NCI-H524 (cell line): ENCODE data around the gene CHPF.
A peak's percentile ranks its signal among the peaks of the same experiment; 100 is the strongest.

Experiments
- DNase-seq, 2 experiments: peaks; one replicate each; lab custom pipeline; 2025; lab: John Stamatoyannopoulos, UW

The CHPF gene

DNA sequence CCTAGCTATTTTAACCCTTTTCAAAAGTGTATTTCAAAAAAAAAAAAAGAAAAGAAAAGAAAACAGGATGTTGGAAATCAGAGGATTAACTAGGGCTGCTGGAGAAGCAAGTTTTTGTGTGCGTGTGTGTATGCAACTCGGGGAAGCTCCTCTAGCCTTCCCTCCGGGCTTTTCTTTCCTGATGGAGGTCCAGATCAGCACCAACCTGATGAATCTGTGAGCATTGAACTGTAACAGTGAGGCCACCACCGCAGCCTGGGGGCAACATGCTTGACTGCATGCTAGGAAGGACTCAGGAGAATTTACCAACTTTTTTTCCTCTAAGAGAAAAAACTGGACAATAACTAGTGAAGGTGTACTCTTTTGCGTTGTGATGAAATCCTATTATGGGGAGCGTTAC is 25.4 kb upstream of the CHPF start:
- no peak for DNase-seq

- no peak for DNase-seq
Measured at GRCh38 chr2:219567791-219568361, 24.3 kb upstream of the CHPF start.

DNA sequence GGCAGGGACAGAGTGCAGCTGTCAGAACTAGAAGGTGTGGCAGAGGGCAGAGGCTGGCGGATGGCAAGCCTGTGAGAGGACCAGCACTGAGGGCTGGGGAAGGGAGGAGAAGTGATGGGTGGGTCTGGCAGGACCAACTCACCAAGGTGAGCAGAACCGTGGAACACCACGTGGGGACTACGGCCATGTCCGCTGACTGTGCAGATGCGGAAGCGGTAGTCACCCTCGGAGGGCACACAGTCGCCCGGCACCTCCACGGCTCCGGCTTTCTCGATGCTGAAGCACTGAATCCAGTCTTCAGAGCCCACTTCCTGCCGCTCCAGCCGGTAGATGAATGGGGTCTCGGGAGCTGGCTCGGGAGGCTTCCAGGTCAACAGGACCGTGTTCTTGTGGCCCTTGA is 23.5 kb upstream of the CHPF start:
- DNase-seq = no peak

DNA sequence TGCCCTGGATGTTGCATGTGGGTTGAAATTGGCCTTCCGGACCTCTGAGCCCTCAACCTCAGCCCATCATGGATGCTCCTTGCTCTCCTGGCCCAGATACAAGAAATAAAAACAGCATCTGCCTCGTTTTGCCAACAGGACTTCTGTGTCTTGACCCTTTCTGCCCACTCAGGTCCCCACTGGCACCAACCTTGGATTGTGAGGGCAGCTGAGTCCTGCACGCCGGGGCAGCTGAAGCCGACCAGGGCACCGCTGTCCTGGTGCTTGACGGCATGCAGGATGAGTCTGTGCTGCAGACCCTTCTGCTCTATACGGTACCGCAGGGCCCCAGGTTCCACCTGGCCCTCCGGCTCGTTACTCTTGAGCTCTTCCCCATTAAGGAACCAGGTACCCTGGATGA is 23.0 kb upstream of the CHPF start:
- DNase-seq = no peak

DNA sequence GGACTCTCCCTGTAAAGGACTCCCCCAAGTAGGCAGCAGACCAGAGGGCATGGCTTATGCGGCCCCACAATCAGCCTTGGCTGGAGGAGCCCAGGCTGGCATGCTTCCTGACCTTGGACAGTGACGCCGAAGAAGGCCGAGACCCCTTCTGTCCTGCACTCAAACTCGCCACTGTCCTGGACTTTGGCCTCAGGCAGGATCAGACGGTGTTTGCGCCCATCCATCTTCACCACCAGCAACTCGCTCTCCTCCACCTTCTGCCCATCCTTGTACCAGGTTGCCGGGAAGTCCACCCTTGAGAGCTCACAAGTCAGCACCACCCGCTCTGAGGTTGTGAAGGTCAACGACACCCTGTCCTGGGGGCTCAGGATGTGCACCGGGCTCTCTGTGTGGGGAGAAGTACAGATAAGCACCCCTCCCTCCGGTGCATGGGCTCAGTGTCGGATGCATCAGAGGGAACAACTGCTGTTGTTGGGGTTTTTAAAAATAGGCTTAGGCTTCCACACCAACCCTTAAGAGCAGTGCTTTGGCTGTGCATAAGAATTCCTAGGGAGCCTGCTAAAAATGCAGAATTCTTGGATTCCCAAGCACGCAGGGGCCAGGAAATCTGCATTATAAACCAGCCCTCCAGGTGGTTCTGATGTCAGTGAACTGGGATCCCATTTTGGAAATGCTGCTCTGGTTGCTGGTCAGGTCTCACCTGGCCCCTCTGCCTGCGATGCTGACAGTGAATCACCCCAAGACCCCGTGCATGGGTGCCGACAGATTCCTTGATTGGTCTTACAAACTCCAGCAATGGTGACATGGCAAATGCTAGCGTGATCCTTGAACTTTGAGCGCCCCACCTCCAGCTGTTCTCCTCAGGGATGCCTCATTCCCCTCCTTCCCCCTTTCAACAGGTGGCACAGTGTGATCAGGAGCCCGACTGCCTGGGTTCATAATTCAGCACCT is 21.8 kb upstream of the CHPF start:
- DNase-seq = no peak

DNA sequence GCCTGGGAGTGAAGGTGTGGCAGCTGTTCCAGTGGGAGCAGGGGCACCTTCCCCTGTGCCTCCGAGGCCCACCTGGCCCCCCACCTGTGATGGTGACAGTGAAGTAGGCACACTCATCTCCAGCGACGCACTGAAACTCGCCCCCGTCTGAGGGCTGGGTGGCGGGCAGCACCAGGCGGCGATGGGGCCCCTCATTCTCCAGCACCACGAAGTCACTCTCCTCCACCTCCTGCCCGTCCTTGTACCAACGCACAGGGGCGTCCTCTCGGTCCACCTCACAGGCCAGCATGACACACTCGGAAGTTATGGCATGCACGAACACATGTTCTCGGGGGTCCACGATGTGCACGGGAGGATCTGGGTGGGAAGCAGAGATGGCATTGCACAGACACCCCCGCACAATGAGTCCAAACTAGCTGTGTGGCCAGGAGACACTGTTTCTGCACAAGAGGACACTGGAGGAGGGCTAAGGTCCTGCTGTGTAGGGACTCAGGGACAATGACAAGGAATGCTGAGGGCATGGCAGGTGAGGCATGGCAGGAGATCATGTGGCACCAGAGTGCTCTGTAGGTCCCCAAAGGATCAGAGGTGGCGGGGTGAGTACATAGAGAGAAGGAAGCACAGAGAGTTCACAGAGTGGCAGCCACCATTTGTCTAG is 19.8 kb upstream of the CHPF start:
- DNase-seq = no peak

- DNase-seq = no peak
Measured at GRCh38 chr2:219562049-219563020, 18.7 kb upstream of the CHPF start.

DNA sequence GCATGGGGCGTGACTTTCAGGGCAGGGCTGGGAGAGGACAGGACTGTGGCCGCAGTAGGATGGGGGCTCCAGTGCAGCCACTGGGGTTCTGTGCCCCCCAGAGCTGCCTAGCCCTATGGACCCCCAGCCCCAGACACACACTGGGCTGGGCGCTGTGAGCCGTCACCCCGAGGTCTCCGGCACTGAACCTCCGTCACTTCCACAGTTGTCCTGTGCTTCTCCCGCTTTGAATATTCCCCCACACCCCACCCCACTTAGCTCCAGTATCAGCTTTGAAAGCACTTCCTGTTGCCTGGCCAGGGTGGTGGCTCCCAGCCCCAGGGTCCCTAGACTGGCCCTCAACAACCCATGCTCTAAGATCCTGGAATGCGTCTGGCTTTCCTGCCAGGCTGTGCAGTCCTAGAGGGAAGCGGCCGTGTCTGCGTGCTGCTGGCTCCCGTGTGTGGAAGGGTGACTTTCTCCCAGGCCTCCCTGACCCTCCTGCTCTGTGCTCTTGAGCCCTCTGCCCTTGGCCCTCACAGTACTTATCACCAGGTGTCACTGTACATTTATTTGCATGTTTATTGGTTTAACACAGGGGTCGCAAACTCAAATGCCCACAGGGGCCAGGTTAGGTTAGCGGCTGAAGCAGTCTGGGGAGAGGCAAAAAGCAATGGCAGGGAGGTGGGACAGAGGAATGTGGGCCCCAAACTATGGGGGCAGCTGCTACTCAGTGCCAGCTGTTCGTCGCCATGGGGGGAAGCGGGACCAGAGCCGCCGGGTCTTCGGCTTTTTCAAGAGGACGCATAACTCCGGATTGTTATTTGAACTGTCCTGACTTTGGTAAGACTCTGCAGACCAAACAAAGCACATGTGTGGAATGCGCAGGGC is 17.8 kb upstream of the CHPF start:
- no peak for DNase-seq

DNA sequence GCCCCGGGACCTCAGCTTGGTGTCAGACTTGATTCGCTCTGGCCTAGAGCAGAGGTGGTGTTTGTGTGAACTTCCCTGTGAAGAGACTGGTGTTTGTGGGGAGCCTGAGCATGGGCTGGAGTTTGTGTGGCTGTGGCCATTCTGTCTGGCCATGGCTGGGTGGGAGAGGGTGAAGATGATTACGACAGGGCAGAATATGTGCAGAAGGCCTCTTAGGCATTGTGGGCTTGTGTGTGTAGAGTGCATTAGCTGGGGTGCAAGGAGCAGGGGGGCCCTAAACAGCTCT is 17.2 kb upstream of the CHPF start:
- DNase-seq = no peak

DNA sequence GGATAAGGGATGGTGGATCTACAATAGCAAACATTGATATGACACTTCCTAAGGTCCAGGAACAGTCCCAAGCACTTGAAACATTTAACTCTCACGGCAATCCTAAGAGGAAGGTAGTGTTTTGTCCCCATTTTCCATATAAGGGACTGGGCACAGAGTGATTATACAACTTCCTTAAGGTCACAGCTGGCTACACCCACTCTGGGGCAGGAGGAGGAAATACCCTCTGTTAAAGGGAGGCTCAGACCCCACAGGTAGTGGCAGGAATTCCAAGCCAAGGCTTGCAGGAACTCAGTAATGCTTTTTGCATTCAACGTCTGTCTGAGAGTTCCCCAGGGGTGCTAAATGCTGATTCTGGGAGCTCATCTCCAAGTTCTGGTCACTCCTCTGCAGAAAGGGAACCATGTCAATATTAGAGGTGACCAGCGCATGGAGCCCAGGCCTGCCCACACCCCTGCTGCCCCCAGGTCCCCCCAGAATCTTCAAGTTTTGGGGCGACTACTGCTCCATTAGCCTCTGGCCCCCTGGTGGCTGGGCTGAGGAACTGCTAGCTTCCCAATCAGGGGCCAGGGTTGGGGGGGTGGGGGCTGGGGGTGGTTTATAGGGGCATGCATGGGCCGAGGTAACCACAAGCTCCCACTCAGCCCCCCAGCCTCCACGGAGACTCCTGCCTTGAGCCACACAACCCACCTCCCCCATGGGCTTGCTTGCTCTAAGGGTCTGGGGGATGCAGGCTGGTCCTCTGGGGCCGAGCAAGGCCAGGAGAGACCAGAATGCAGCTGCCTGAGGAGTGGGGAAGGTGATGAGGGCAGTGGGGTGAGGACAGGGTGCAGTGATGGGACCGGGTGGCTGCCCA is 16.7 kb upstream of the CHPF start:
- DNase-seq = no peak

GRCh38 chr2:219559156-219559915 is 15.7 kb upstream of the CHPF start:
- no peak for DNase-seq

GRCh38 chr2:219557791-219558785 is 14.5 kb upstream of the CHPF start:
- DNase-seq = peak in 1 of 2 experiments; percentile 23

DNA sequence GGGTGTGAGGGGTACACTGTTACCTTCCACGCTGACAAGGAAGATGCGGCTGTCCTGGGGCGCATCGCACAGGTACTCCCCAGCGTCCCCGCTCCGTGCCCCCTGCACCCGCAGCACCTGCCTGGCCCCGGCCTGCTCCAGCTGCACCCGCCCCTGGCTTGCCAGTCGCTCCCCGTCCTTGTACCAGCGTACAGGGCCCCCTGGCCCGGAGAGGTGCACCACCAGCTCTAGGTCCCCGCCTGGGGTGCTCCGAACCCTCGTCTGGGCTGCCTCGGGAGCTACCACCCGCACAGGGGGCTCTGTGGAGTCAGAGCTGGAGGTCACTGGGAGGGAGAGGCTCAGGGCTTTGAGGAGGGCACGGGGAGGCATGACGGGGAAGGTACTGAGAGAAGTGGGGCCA is 13.7 kb upstream of the CHPF start:
- DNase-seq = no peak

DNA sequence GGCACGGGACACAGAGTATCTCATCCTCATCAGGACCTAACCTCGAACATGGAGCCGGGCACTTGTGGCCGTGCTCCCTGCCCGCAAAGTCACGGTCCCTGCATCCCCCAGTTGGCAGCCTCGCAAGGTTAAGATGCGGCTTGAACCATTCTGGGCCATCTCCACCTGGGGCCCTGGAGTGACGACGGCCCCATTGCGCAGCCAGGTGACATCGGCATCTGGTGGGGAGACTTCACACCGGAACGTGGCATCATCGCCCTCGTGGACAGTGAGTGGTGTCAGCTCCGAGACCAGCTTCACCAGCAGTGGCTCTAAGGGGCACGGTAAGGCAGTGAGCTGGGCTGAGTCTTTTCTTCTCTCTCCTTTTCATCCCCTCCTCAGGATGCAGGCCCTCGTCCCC is 12.8 kb upstream of the CHPF start:
- DNase-seq = no peak

DNA sequence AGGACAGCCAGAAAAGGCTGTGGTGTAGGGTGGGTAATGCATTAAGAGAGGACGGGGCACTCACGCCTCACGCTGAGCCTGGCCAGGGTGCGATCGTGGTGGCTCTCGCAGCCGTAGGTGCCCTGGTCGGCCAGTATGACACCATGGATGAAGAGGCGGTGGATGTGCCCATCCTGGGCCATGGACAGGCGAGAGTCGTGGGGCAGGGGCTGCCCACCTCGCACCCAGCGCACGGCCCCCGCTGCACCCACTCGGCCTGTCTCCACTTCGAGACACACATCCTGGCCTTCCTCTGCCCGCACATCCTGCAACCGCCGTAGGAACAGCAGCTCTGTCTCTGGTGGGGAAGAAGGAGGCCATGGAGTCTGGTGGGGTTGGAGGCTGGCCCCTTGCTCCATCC is 12.3 kb upstream of the CHPF start:
- DNase-seq = no peak

GRCh38 chr2:219554350-219554749 is 10.7 kb upstream of the CHPF start:
- no peak for DNase-seq

DNA sequence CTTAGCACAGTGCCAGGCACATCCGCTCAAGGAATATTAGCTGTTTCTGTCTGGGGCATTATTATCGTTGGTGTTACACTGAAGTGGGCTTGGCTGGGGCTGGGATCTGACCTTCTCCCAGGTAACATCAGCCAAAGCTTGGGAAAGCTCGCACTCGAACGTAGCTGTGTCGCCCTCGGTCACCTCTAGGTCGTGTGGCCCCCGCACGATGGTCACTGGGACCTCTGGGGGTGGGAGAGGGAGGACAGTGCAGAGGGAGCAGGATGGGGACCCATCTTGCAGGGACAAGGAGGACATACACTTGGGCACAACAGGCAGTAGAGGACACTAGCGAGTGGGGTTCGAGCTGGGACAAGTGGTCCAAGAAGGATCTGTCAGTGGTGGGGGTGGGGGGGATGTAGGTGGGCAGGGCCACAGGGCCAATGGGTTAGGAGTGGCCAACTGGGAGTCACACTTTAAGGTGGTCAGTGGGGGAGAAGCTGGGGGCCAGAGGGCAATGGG is 9.9 kb upstream of the CHPF start:
- no peak for DNase-seq

DNA sequence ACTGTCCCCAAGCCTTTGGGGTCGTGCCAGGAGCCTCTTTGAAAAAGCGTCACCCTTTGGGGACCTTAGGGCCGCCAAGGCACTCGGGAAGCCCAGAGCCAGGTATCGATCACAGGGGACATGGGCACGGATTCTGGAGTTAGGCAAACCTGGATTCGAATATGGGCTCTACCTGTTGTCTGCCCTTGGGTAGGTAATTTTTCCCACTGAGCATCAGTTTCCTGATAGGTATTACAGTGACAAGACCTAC is 9.5 kb upstream of the CHPF start:
- no peak for DNase-seq
